ENCODE measurements around the gene SRGAP2C. TPM values are rescaled to one million over a fixed set of nuclear protein-coding genes. Genes with fewer than 3 reads are reported as not detected.
"Not testable (repeated sequence)": the region's sequence is repeated elsewhere in the genome, so short reads cannot be mapped to it uniquely, and the experiment has no call there.

SRGAP2C gene
- total RNA-seq, 2 experiments from 2014 or later, result 20.3 to 26.4 TPM

GRCh38 chr1:121163850-121164757, 20.7 kb upstream of the SRGAP2C start:
- H3K4me3 Mint-ChIP-seq; H3K27me3 Mint-ChIP-seq; H3K9me3 Mint-ChIP-seq; CTCF ChIA-PET; H3K36me3 Mint-ChIP-seq; H3K4me1 Mint-ChIP-seq (ENCODE audit: low read depth); intact Hi-C loops (cut with micrococcal nuclease); H3K27ac Mint-ChIP-seq; POLR2A ChIA-PET: not testable (repeated sequence)
- peak; percentile 9 for DNase-seq

GRCh38 chr1:121165296-121165695, 19.5 kb upstream of the SRGAP2C start:
- intact Hi-C loops (cut with micrococcal nuclease); H3K4me3 Mint-ChIP-seq; POLR2A ChIA-PET; H3K27ac Mint-ChIP-seq; DNase-seq; H3K36me3 Mint-ChIP-seq; H3K27me3 Mint-ChIP-seq; CTCF ChIA-PET; H3K4me1 Mint-ChIP-seq (ENCODE audit: low read depth); H3K9me3 Mint-ChIP-seq: not testable (repeated sequence)

- H3K4me1 Mint-ChIP-seq (ENCODE audit: low read depth); CTCF ChIA-PET; DNase-seq; POLR2A ChIA-PET; H3K4me3 Mint-ChIP-seq; H3K36me3 Mint-ChIP-seq; intact Hi-C loops (cut with micrococcal nuclease); H3K27me3 Mint-ChIP-seq; H3K27ac Mint-ChIP-seq; H3K9me3 Mint-ChIP-seq: not testable (repeated sequence)
Observed at GRCh38 chr1:121167225-121167738, 17.5 kb upstream of the SRGAP2C start.

GRCh38 chr1:121168152-121168668, 16.6 kb upstream of the SRGAP2C start:
- H3K27ac Mint-ChIP-seq; H3K4me3 Mint-ChIP-seq; POLR2A ChIA-PET; CTCF ChIA-PET; H3K9me3 Mint-ChIP-seq; H3K4me1 Mint-ChIP-seq (ENCODE audit: low read depth); intact Hi-C loops (cut with micrococcal nuclease); H3K36me3 Mint-ChIP-seq; DNase-seq; H3K27me3 Mint-ChIP-seq: not testable (repeated sequence)

- H3K36me3 Mint-ChIP-seq; H3K4me1 Mint-ChIP-seq (ENCODE audit: low read depth); POLR2A ChIA-PET; intact Hi-C loops (cut with micrococcal nuclease); DNase-seq; H3K27ac Mint-ChIP-seq; H3K9me3 Mint-ChIP-seq; H3K4me3 Mint-ChIP-seq; CTCF ChIA-PET; H3K27me3 Mint-ChIP-seq: not testable (repeated sequence)
Observed at GRCh38 chr1:121176649-121177048, 8.1 kb upstream of the SRGAP2C start.

- H3K9me3 Mint-ChIP-seq; H3K4me3 Mint-ChIP-seq; H3K36me3 Mint-ChIP-seq; CTCF ChIA-PET; POLR2A ChIA-PET; H3K27me3 Mint-ChIP-seq; H3K4me1 Mint-ChIP-seq (ENCODE audit: low read depth); intact Hi-C loops (cut with micrococcal nuclease); DNase-seq; H3K27ac Mint-ChIP-seq: not testable (repeated sequence)
Observed at GRCh38 chr1:121178197-121178596, 6.6 kb upstream of the SRGAP2C start.

GRCh38 chr1:121183867-121184266, 908 bp upstream of the SRGAP2C start:
- H3K27ac Mint-ChIP-seq; CTCF ChIA-PET; intact Hi-C loops (cut with micrococcal nuclease); POLR2A ChIA-PET; H3K36me3 Mint-ChIP-seq; H3K4me1 Mint-ChIP-seq (ENCODE audit: low read depth); H3K9me3 Mint-ChIP-seq; H3K27me3 Mint-ChIP-seq: not testable (repeated sequence)
- peak overlapping the region; percentile 52 for H3K4me3 Mint-ChIP-seq
- peak; percentile 9 for DNase-seq

GRCh38 chr1:121185140-121185708, 449 bp downstream of the SRGAP2C start:
- CTCF ChIA-PET; intact Hi-C loops (cut with micrococcal nuclease); POLR2A ChIA-PET; H3K27me3 Mint-ChIP-seq; H3K36me3 Mint-ChIP-seq; H3K9me3 Mint-ChIP-seq; H3K4me1 Mint-ChIP-seq (ENCODE audit: low read depth): not testable (repeated sequence)
- Mint-ChIP-seq H3K27ac (peak overlapping the region; percentile 87), H3K4me3 (peak overlapping the region; percentile 83)
- peak; percentile 24 for DNase-seq

GRCh38 chr1:121186191-121186590, 1.4 kb downstream of the SRGAP2C start:
- intact Hi-C loops (cut with micrococcal nuclease); H3K4me1 Mint-ChIP-seq (ENCODE audit: low read depth); H3K36me3 Mint-ChIP-seq; CTCF ChIA-PET; H3K27ac Mint-ChIP-seq; H3K9me3 Mint-ChIP-seq; DNase-seq; H3K27me3 Mint-ChIP-seq; POLR2A ChIA-PET: not testable (repeated sequence)
- H3K4me3 Mint-ChIP-seq, result peak overlapping the region; percentile 82

GRCh38 chr1:121187914-121188313, 3.1 kb downstream of the SRGAP2C start:
- CTCF ChIA-PET; H3K4me1 Mint-ChIP-seq (ENCODE audit: low read depth); H3K36me3 Mint-ChIP-seq; H3K9me3 Mint-ChIP-seq; DNase-seq; intact Hi-C loops (cut with micrococcal nuclease); POLR2A ChIA-PET; H3K27me3 Mint-ChIP-seq; H3K27ac Mint-ChIP-seq: not testable (repeated sequence)
- peak overlapping the region; percentile 33 for H3K4me3 Mint-ChIP-seq

- H3K27me3 Mint-ChIP-seq; H3K27ac Mint-ChIP-seq; intact Hi-C loops (cut with micrococcal nuclease); CTCF ChIA-PET; DNase-seq; H3K4me1 Mint-ChIP-seq (ENCODE audit: low read depth); H3K4me3 Mint-ChIP-seq; POLR2A ChIA-PET; H3K9me3 Mint-ChIP-seq; H3K36me3 Mint-ChIP-seq: not testable (repeated sequence)
Observed at GRCh38 chr1:121192512-121192911, 7.7 kb downstream of the SRGAP2C start.

GRCh38 chr1:121197095-121197882, 12.5 kb downstream of the SRGAP2C start:
- H3K9me3 Mint-ChIP-seq; CTCF ChIA-PET; H3K27me3 Mint-ChIP-seq; H3K36me3 Mint-ChIP-seq; H3K27ac Mint-ChIP-seq; H3K4me1 Mint-ChIP-seq (ENCODE audit: low read depth); H3K4me3 Mint-ChIP-seq; intact Hi-C loops (cut with micrococcal nuclease); DNase-seq; POLR2A ChIA-PET: not testable (repeated sequence)
